ENCODE results near the gene SCYGR3.

The SCYGR3 gene

GRCh38 chr2:227630322-227630721, 15.7 kb upstream of the SCYGR3 start:
- Histone ChIP-seq H3K27ac (no peak overlapping the region), H3K36me3 (no peaks in the 10 kb centered on the region), H3K4me3 (ENCODE audit: low read depth in 1 of 2, low read length in 1 of 2) (no peak overlapping the region), H3K9me3 (no peaks in the 10 kb centered on the region), H3K27me3 (peaks cover 43% of the 10 kb centered on the region), H3K4me1 (ENCODE audit: control insufficient read depth in 1 of 2, insufficient read depth in 1 of 2, low read depth in 1 of 2, low read length in 1 of 2) (no peaks in the 10 kb centered on the region)
- TF ChIP-seq CTCF (IDR thresholded peaks at IDR 0.05): no peak

GRCh38 chr2:227629435-227629834, 14.8 kb upstream of the SCYGR3 start:
- TF ChIP-seq CTCF (IDR thresholded peaks at IDR 0.05): no peak
- Histone ChIP-seq H3K4me3 (ENCODE audit: low read depth in 1 of 2, low read length in 1 of 2) (no peak overlapping the region), H3K4me1 (ENCODE audit: control insufficient read depth in 1 of 2, insufficient read depth in 1 of 2, low read depth in 1 of 2, low read length in 1 of 2) (no peaks in the 10 kb centered on the region), H3K27ac (no peak overlapping the region), H3K36me3 (no peaks in the 10 kb centered on the region), H3K27me3 (peaks cover 48% of the 10 kb centered on the region), H3K9me3 (no peaks in the 10 kb centered on the region)

GRCh38 chr2:227627769-227628168, 13.1 kb upstream of the SCYGR3 start:
- Histone ChIP-seq H3K36me3 (no peaks in the 10 kb centered on the region), H3K4me1 (ENCODE audit: control insufficient read depth in 1 of 2, insufficient read depth in 1 of 2, low read depth in 1 of 2, low read length in 1 of 2) (no peaks in the 10 kb centered on the region), H3K27me3 (peaks cover 48% of the 10 kb centered on the region), H3K4me3 (ENCODE audit: low read depth in 1 of 2, low read length in 1 of 2) (no peak overlapping the region), H3K27ac (no peak overlapping the region), H3K9me3 (no peaks in the 10 kb centered on the region)
- no peak for TF ChIP-seq CTCF (IDR thresholded peaks at IDR 0.05)

GRCh38 chr2:227626580-227627151, 12.0 kb upstream of the SCYGR3 start:
- no peak overlapping the region for H3K27ac ChIP-seq
- peaks cover 41% of the 10 kb centered on the region for H3K27me3 ChIP-seq
- H3K9me3 ChIP-seq: no peaks in the 10 kb centered on the region
- no peaks in the 10 kb centered on the region for H3K36me3 ChIP-seq
- no peak for TF ChIP-seq CTCF (IDR thresholded peaks at IDR 0.05)
- H3K4me1 ChIP-seq (ENCODE audit: control insufficient read depth in 1 of 2, insufficient read depth in 1 of 2, low read depth in 1 of 2, low read length in 1 of 2): no peaks in the 10 kb centered on the region
- no peak overlapping the region for H3K4me3 ChIP-seq (ENCODE audit: low read depth in 1 of 2, low read length in 1 of 2)

GRCh38 chr2:227625420-227625819, 10.8 kb upstream of the SCYGR3 start:
- no peak overlapping the region for H3K27ac ChIP-seq
- TF ChIP-seq CTCF (IDR thresholded peaks at IDR 0.05): no peak
- no peaks in the 10 kb centered on the region for H3K4me1 ChIP-seq (ENCODE audit: control insufficient read depth in 1 of 2, insufficient read depth in 1 of 2, low read depth in 1 of 2, low read length in 1 of 2)
- H3K9me3 ChIP-seq: no peaks in the 10 kb centered on the region
- no peaks in the 10 kb centered on the region for H3K36me3 ChIP-seq
- H3K4me3 ChIP-seq (ENCODE audit: low read depth in 1 of 2, low read length in 1 of 2): no peak overlapping the region
- H3K27me3 ChIP-seq: peaks cover 29% of the 10 kb centered on the region

- no peak for TF ChIP-seq CTCF (IDR thresholded peaks at IDR 0.05)
- Histone ChIP-seq H3K36me3 (no peaks in the 10 kb centered on the region), H3K4me3 (ENCODE audit: low read depth in 1 of 2, low read length in 1 of 2) (no peak overlapping the region), H3K9me3 (no peaks in the 10 kb centered on the region), H3K27me3 (peaks cover 7% of the 10 kb centered on the region), H3K27ac (no peak overlapping the region), H3K4me1 (ENCODE audit: control insufficient read depth in 1 of 2, insufficient read depth in 1 of 2, low read depth in 1 of 2, low read length in 1 of 2) (no peaks in the 10 kb centered on the region)
Measured at GRCh38 chr2:227623226-227623625, 8.6 kb upstream of the SCYGR3 start.
